ENCODE results near the gene LPP.

The LPP gene

GRCh38 chr3:188170461-188171459 is 16.8 kb downstream of the LPP start:
- TF ChIP-seq CTCF (IDR thresholded peaks at IDR 0.05; ENCODE audit: control extremely low read depth, extremely low read depth, low read depth, missing control alignments), result no peak
- ChIA-PET POLR2A (no interaction called here), CTCF (interaction anchor here (2.2 kb wide), 1 partner anchor 430 kb away, joined by 5 read pairs; no protein-coding TSS in a partner anchor)
- no peak for DNase-seq (ENCODE audit: extremely low spot score)

GRCh38 chr3:188171682-188172467 is 17.9 kb downstream of the LPP start:
- POLR2A ChIA-PET, result no interaction called here
- TF ChIP-seq CTCF (IDR thresholded peaks at IDR 0.05; ENCODE audit: control extremely low read depth, extremely low read depth, low read depth, missing control alignments), result no peak
- DNase-seq (ENCODE audit: extremely low spot score), result no peak
- CTCF ChIA-PET, result no interaction called here

- no peak for TF ChIP-seq CTCF (IDR thresholded peaks at IDR 0.05; ENCODE audit: control extremely low read depth, extremely low read depth, low read depth, missing control alignments)
- DNase-seq (ENCODE audit: extremely low spot score), result no peak
- ChIA-PET CTCF (no interaction called here), POLR2A (no interaction called here)
Measured at GRCh38 chr3:188174317-188175044, 20.5 kb downstream of the LPP start.

GRCh38 chr3:188176476-188176875 is 22.5 kb downstream of the LPP start:
- CTCF ChIA-PET, result interaction anchor here (0.9 kb wide), 1 partner anchor 15 kb away, joined by 3 read pairs; no protein-coding TSS in a partner anchor
- POLR2A ChIA-PET, result no interaction called here
- no peak for DNase-seq (ENCODE audit: extremely low spot score)
- no peak for TF ChIP-seq CTCF (IDR thresholded peaks at IDR 0.05; ENCODE audit: control extremely low read depth, extremely low read depth, low read depth, missing control alignments)

- DNase-seq (ENCODE audit: extremely low spot score), result no peak
- TF ChIP-seq CTCF (IDR thresholded peaks at IDR 0.05; ENCODE audit: control extremely low read depth, extremely low read depth, low read depth, missing control alignments), result no peak
- ChIA-PET CTCF (interaction anchor here (0.9 kb wide), 1 partner anchor 16 kb away, joined by 3 read pairs; no protein-coding TSS in a partner anchor), POLR2A (no interaction called here)
Measured at GRCh38 chr3:188176884-188177283, 22.9 kb downstream of the LPP start.

GRCh38 chr3:188177721-188178120 is 23.8 kb downstream of the LPP start:
- no peak for TF ChIP-seq CTCF (IDR thresholded peaks at IDR 0.05; ENCODE audit: control extremely low read depth, extremely low read depth, low read depth, missing control alignments)
- no peak for DNase-seq (ENCODE audit: extremely low spot score)
- ChIA-PET POLR2A (no interaction called here), CTCF (no interaction called here)
